ENCODE measurements around the gene CST7. TPM values are rescaled to one million over a fixed set of nuclear protein-coding genes. Genes with fewer than 3 reads are reported as not detected.

CST7 gene
- total RNA-seq, 1 experiment from 2014 or later: not detected

DNA sequence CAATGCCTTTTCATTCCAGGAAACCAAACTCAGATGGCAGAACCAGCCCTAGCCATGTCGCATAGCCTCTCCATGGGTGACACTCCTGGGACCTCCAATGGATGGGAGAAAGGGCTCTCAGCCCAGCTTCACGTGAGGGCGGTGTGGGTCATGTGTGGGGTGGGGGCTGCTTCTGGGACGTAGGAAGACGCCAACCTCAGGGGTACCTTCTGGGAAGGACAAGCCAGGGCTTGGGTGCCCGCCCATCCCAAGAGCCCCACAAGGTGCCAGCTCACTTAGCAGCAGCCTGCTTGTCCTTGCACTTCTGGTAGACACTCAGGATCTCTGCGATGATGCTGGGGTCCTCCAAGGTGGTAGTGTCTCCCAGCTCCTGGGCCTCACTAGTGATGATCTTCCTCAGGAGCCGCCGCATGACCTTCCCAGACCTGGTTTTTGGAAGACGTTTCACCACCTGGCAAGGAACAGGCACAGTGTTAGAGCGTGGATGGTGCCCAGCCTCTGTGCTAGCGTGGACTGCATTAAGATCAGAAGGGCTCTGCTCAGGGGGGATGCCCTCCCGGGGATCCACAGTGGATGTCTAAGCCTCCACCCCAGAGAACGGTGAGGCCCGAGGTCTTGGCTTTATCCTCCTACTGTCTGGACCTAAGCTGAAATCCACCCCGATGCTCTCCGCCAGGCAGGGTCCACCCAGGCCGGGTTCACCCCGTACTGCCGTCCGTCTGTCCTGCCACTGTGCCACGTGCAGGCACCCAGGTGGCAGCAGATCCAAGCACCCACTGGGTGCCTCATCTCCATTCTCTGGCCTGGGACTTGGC is 58.6 kb downstream of the CST7 start:
- H3K4me1 Mint-ChIP-seq (ENCODE audit: low read depth, unreplicated experiment): no peaks in the 10 kb centered on the region
- H3K4me3 Mint-ChIP-seq (ENCODE audit: low read depth, unreplicated experiment): no peak overlapping the region
- CTCF ChIA-PET: no interaction called here
- BruUV-seq (replicated peaks): no TSS peak
- no peaks in the 10 kb centered on the region for H3K27me3 Mint-ChIP-seq (ENCODE audit: unreplicated experiment)
- no peak for DNase-seq
- H3K9me3 Mint-ChIP-seq (ENCODE audit: low read depth, unreplicated experiment): no peaks in the 10 kb centered on the region
- no peak overlapping the region for H3K27ac Mint-ChIP-seq (ENCODE audit: unreplicated experiment)
- H3K36me3 Mint-ChIP-seq (ENCODE audit: insufficient read depth, unreplicated experiment): no peaks in the 10 kb centered on the region
- TF ChIP-seq, protein P1, sequence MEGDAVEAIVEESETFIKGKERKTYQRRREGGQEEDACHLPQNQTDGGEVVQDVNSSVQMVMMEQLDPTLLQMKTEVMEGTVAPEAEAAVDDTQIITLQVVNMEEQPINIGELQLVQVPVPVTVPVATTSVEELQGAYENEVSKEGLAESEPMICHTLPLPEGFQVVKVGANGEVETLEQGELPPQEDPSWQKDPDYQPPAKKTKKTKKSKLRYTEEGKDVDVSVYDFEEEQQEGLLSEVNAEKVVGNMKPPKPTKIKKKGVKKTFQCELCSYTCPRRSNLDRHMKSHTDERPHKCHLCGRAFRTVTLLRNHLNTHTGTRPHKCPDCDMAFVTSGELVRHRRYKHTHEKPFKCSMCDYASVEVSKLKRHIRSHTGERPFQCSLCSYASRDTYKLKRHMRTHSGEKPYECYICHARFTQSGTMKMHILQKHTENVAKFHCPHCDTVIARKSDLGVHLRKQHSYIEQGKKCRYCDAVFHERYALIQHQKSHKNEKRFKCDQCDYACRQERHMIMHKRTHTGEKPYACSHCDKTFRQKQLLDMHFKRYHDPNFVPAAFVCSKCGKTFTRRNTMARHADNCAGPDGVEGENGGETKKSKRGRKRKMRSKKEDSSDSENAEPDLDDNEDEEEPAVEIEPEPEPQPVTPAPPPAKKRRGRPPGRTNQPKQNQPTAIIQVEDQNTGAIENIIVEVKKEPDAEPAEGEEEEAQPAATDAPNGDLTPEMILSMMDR (IDR thresholded peaks at IDR 0.05; ENCODE audit: unreplicated experiment): no peak
- intact Hi-C loops (cut with micrococcal nuclease; ENCODE audit: unreplicated experiment): no loop called here

DNA sequence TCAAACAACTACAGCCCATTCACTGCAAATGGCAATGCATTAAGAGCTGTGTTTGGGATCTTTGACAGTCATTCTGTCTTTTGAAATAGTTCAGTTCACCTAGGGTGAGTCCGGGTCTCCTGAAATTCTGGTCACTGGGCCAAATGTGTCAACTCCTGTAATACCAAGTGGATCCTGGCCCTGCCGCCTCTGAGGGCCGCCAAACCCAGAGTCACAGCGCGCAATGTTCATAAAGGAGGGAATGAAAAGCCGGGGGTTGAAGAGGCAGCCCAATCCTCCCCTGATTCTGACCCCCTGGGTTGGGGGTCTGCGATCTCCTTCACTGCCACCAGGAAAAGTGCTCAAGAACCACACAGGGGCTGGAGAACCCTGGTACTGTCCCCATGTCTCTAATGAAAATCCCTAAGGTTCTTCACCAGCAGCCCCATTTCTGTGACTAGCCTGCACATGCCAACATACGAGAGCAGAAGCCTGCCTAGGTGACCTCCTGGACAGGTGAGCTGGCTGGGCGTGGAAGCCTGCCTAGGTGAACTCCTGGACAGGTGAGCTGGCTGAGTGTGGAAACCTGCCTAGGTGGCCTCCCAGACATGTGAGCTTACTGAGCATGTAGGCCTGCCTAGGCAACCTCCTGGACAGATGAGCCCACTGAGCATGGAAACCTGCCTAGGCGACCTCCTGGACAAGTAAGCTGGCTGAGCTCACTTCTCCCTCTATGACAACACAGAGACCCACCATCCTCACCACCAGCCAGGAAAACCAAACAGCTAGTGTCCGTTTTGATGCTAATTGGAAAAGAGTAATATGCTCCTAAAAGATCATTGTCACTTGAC is 59.5 kb downstream of the CST7 start:
- no peaks in the 10 kb centered on the region for H3K4me1 Mint-ChIP-seq (ENCODE audit: low read depth, unreplicated experiment)
- no peaks in the 10 kb centered on the region for H3K36me3 Mint-ChIP-seq (ENCODE audit: insufficient read depth, unreplicated experiment)
- DNase-seq: no peak
- TF ChIP-seq, protein P1 (IDR thresholded peaks at IDR 0.05; ENCODE audit: unreplicated experiment): no peak
- no peaks in the 10 kb centered on the region for H3K27me3 Mint-ChIP-seq (ENCODE audit: unreplicated experiment)
- no peak overlapping the region for H3K27ac Mint-ChIP-seq (ENCODE audit: unreplicated experiment)
- CTCF ChIA-PET: no interaction called here
- BruUV-seq (replicated peaks): no TSS peak
- H3K9me3 Mint-ChIP-seq (ENCODE audit: low read depth, unreplicated experiment): no peaks in the 10 kb centered on the region
- intact Hi-C loops (cut with micrococcal nuclease; ENCODE audit: unreplicated experiment): no loop called here
- no peak overlapping the region for H3K4me3 Mint-ChIP-seq (ENCODE audit: low read depth, unreplicated experiment)

Other genes with a start within 250 kb of the CST7 start
- 29.9 and 30.7 TPM in 2 replicates for gene APMAP, start 43.5 kb downstream of the CST7 start, total RNA-seq (2022)
- gene ACSS1, start 108.9 kb downstream of the CST7 start, total RNA-seq (2022): 3.6 TPM in 2 replicates
- not detected in 2 replicates for gene VSX1, start 132.9 kb downstream of the CST7 start, total RNA-seq (2022)
- gene ENTPD6, start 246.4 kb downstream of the CST7 start, total RNA-seq (2022): 56.3 and 61.5 TPM in 2 replicates

Measured in Calu3 (cell line).